Measurements from ENCODE around the gene SORT1. TPM values are rescaled to one million over a fixed set of nuclear protein-coding genes. Genes with fewer than 3 reads are reported as not detected.
"Not testable (repeated sequence)": the region's sequence is repeated elsewhere in the genome, so short reads cannot be mapped to it uniquely, and the experiment has no call there.

Gene SORT1
- 15.2 TPM for total RNA-seq (2013)
- polyA plus RNA-seq = 10 to 100 TPM; 21.3 to 41.1 (median 35.3) TPM
- polyA minus RNA-seq = 36.7 and 57.4 TPM in 2 replicates
- total RNA-seq = 13.2 to 121 (median 97.2) reads per million in 11 experiments

DNA sequence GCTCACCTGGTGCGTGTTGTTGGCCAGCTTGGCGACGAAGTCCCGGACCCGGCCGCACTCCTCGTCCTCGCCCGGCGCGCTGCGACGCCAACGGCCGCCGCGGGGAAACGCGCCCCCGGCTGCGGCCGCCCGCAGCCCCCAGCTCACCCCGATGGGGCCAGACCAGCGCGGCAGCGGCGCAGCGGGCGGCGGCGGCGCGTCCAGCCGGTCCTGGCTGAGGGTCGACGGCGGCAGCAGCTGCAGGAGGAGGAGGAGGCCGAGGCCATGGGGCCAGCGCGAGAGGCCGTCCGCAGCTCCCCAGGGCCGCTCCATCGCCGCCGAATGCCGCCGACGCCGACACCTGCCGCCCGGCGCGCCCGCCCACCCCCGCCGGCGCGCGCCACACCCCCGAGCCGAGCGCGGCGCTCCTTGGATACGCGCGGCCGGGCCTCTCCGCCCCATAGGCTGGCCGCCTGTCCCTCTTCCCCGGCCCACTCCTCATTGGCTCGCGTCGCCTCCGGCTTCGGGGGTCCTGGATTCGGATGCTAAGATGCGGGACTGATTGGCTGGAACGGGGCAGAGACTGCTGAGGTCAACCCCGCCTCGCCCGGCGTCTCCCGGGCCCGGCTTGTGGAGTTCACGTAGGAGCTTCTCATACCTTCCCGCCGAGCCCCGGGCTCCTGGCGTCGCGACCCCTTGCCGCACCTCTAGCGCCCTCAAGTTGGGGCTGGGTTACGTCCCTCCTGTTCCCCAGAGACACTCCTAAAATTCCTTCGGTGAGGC is at the start of gene SORT1:
TSS of gene SORT1 (minus strand) at position 338 of the 762 bp plus-strand sequence. CDS start at position 312, 26 bp downstream.
- TF ChIP-seq, protein P1, sequence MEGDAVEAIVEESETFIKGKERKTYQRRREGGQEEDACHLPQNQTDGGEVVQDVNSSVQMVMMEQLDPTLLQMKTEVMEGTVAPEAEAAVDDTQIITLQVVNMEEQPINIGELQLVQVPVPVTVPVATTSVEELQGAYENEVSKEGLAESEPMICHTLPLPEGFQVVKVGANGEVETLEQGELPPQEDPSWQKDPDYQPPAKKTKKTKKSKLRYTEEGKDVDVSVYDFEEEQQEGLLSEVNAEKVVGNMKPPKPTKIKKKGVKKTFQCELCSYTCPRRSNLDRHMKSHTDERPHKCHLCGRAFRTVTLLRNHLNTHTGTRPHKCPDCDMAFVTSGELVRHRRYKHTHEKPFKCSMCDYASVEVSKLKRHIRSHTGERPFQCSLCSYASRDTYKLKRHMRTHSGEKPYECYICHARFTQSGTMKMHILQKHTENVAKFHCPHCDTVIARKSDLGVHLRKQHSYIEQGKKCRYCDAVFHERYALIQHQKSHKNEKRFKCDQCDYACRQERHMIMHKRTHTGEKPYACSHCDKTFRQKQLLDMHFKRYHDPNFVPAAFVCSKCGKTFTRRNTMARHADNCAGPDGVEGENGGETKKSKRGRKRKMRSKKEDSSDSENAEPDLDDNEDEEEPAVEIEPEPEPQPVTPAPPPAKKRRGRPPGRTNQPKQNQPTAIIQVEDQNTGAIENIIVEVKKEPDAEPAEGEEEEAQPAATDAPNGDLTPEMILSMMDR (IDR thresholded peaks at IDR 0.05) = no peak
- Histone ChIP-seq H3K4me1 (ENCODE audit: control insufficient read depth in 1 of 2, insufficient read depth in 2 of 2, low read length in 2 of 2) (peaks cover 45 to 54% of the 10 kb centered on the region in 2 donors), H3K27me3 (ENCODE audit: control insufficient read depth in 2 of 2, insufficient read depth in 2 of 2, low read length in 2 of 2) (no peaks in the 10 kb centered on the region), H2AFZ (ENCODE audit: insufficient read depth, low read depth, low read length, poor library complexity, severe bottlenecking) (peak within 1 kb of the TSS; percentile 85), H3K9me3 (replicated peaks in 1 of 2; ENCODE audit: control insufficient read depth in 1 of 2, insufficient read depth in 1 of 2, low read length in 2 of 2) (no peaks in the 10 kb centered on the region), H3K36me3 (replicated peaks in 1 of 2; ENCODE audit: control insufficient read depth in 1 of 2, insufficient read depth in 2 of 2, low read length in 2 of 2) (peaks cover 15 to 29% of the 10 kb centered on the region in 2 donors), H4K20me1 (ENCODE audit: insufficient read depth, low read length) (peaks cover 7% of the 10 kb centered on the region), H3K4me2 (replicated peaks; ENCODE audit: extremely low read depth, low read length, poor library complexity, severe bottlenecking) (peak within 1 kb of the TSS; percentile 81), H3K4me3 (replicated peaks in 1 of 3; ENCODE audit: low read depth in 2 of 3, low read length in 3 of 3) (peak within 1 kb of the TSS; percentile 27 to 83 (median 55)), H3K79me2 (ENCODE audit: insufficient read depth, low read length) (peaks cover 51% of the 10 kb centered on the region), H3K9ac (ENCODE audit: insufficient read depth, low read length, poor library complexity, severe bottlenecking) (peak within 1 kb of the TSS; percentile 62), H3K27ac (ENCODE audit: low read depth in 1 of 2, low read length in 2 of 2) (peak within 1 kb of the TSS; percentile 58 to 78)
- Mint-ChIP-seq H3K36me3 (peaks cover 17 to 24% of the 10 kb centered on the region in 2 donors), H3K9me3 (peaks cover 0 to 3% (median 0%) of the 10 kb centered on the region in 7 donors), H3K27ac (peak within 1 kb of the TSS; percentile 86 to 95 (median 91)), H3K4me1 (peaks cover 52% of the 10 kb centered on the region), H3K27me3 (ENCODE audit: low read depth in 3 of 3) (peaks cover 0 to 8% (median 3%) of the 10 kb centered on the region in 3 donors), H3K4me3 (peak within 1 kb of the TSS; percentile 94 to 96)
- intact Hi-C loops (cut with micrococcal nuclease) = loop anchor here (2.0 to 5.0 kb wide), 4 partner anchors 35 to 135 kb away; partner anchors contain the start of gene PSRC1 (in 1 of the 2)
- peak in 2 of 3 donors; percentile 35 to 36 for DNase-seq
- under 1% methylated on average over 96 of the region's 98 CpGs for WGBS (ENCODE audit: insufficient coverage)

DNA sequence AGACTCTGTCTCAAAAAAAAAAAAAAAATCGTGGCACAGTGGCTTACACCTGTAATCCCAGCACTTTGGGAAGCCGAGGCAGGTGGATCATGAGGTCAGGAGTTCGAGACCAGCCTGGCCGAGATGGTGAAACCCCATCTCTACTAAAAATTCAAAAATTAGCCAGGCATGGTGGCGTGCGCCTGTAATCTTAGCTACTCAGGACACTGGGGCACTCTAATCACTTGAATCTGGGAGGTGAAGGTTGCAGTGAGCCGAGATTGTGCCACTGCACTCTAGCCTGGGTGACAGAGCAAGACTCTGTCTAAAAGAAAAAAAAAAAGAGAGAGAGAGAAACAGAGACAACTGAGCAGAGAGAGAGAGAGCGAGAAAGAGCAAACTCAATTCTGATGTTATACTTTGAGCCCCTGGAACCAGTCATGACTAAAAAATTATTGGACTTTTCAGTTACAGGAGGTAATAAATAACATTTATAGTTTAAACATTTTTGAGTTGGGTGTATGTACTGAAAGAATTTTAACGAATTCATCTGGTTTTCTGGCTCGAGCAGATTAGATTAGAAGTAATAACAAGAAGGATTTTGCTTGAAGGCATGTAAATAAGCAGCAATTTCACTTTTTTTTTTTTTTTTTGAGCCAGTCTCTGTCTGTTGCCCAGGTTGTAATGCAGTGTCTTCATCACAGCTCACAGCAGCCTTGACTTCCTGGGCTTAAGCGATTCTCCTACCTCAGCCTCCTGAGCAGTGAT is 48.4 kb upstream of the SORT1 start:
- H3K4me3 ChIP-seq (replicated peaks in 1 of 3; ENCODE audit: low read depth in 2 of 3, low read length in 3 of 3); intact Hi-C loops (cut with micrococcal nuclease); H3K9me3 Mint-ChIP-seq; H3K27ac Mint-ChIP-seq; H3K9ac ChIP-seq (ENCODE audit: insufficient read depth, low read length, poor library complexity, severe bottlenecking); H2AFZ ChIP-seq (ENCODE audit: insufficient read depth, low read depth, low read length, poor library complexity, severe bottlenecking); H3K27ac ChIP-seq (ENCODE audit: low read depth in 1 of 2, low read length in 2 of 2); H3K36me3 Mint-ChIP-seq; H3K9me3 ChIP-seq (replicated peaks in 1 of 2; ENCODE audit: control insufficient read depth in 1 of 2, insufficient read depth in 1 of 2, low read length in 2 of 2); DNase-seq; H3K79me2 ChIP-seq (ENCODE audit: insufficient read depth, low read length); H4K20me1 ChIP-seq (ENCODE audit: insufficient read depth, low read length); H3K4me2 ChIP-seq (replicated peaks; ENCODE audit: extremely low read depth, low read length, poor library complexity, severe bottlenecking); H3K4me1 Mint-ChIP-seq; H3K4me1 ChIP-seq (ENCODE audit: control insufficient read depth in 1 of 2, insufficient read depth in 2 of 2, low read length in 2 of 2); H3K36me3 ChIP-seq (replicated peaks in 1 of 2; ENCODE audit: control insufficient read depth in 1 of 2, insufficient read depth in 2 of 2, low read length in 2 of 2): not testable (repeated sequence)
- WGBS (ENCODE audit: insufficient coverage) = 75% methylated on average over 4 of the region's 11 CpGs
- H3K4me3 Mint-ChIP-seq = peak overlapping the region in 1 of 2 donors; percentile 16
- H3K27me3 Mint-ChIP-seq (ENCODE audit: low read depth in 3 of 3) = peaks cover 20 to 37% (median 29%) of the 10 kb centered on the region in 3 donors
- H3K27me3 ChIP-seq (ENCODE audit: control insufficient read depth in 2 of 2, insufficient read depth in 2 of 2, low read length in 2 of 2) = peaks cover 30 to 48% of the 10 kb centered on the region in 2 donors
